Measurements from ENCODE around the gene PLA2G1B.

The PLA2G1B gene

GRCh38 chr12:120327593-120327992 lies at the start of gene PLA2G1B:
Gene PLA2G1B, minus strand, starts transcription at chr12:120327779. Its CDS starts 26 bp downstream, at chr12:120327753.
- DNase-seq (ENCODE audit: low read depth): no peak

DNA sequence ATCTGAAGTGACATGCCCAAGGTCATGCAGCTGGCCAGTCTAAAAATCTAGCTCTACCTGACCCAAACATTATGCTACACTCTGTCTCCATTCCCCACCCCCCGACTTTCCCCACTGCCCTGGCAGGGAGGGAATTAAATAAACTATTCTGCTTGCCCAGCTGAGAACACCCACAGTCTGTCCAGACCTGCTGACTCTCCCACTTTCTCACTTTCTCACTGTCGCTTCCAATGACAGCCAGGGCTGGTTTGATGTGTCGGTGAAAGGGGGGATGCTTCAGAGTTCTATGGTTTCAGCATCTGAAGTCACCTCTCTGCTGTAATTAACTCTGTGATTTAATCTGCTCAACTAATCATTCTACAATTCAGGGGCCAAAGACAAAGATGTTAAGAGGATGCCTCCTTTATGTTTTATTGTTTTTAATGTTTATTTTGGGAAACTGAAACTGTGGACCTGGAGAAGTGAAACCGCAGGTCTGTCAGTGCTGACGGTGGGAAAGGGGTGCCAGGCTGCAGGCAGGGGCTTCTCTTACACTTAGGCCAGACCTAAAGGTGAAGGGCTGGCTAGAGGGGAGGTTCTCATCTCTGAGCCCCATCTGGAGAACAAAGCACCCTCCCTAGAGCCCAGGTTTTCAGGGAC lies 49.5 kb upstream of the PLA2G1B start:
- no peak for DNase-seq (ENCODE audit: low read depth)

- no peak for DNase-seq (ENCODE audit: low read depth)
Measured at GRCh38 chr12:120376416-120376815, 48.8 kb upstream of the PLA2G1B start.

DNA sequence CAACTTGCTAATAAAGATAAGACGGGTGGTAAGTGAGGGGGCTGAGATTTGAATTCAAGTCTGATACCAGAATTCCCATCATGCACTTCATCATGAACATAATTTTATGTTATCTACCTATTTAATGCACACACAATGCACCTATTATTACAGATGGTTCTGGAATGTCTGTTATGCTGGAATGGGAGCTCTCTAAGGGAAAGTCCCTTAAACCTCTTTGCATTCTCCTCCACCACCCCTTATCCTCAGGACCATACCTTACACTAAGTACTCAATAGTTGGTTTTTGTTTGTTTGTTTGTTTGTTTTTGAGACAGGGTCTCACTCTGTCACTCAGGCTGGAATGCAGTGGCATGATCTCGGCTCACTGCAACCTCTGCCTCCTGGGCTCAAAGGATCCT lies 48.4 kb upstream of the PLA2G1B start:
- DNase-seq (ENCODE audit: low read depth): no peak

- DNase-seq (ENCODE audit: low read depth): no peak
Measured at GRCh38 chr12:120373683-120374082, 46.1 kb upstream of the PLA2G1B start.

- DNase-seq (ENCODE audit: low read depth): no peak
Measured at GRCh38 chr12:120370343-120371243, 43.0 kb upstream of the PLA2G1B start.

- DNase-seq (ENCODE audit: low read depth): no peak
Measured at GRCh38 chr12:120369603-120370342, 42.2 kb upstream of the PLA2G1B start.

GRCh38 chr12:120368789-120369602 lies 41.4 kb upstream of the PLA2G1B start, which contains the start of gene MSI1:
Gene MSI1, minus strand, starts transcription at chr12:120369164. Its CDS starts 73 bp downstream, at chr12:120369091.
- no peak for DNase-seq (ENCODE audit: low read depth)

DNA sequence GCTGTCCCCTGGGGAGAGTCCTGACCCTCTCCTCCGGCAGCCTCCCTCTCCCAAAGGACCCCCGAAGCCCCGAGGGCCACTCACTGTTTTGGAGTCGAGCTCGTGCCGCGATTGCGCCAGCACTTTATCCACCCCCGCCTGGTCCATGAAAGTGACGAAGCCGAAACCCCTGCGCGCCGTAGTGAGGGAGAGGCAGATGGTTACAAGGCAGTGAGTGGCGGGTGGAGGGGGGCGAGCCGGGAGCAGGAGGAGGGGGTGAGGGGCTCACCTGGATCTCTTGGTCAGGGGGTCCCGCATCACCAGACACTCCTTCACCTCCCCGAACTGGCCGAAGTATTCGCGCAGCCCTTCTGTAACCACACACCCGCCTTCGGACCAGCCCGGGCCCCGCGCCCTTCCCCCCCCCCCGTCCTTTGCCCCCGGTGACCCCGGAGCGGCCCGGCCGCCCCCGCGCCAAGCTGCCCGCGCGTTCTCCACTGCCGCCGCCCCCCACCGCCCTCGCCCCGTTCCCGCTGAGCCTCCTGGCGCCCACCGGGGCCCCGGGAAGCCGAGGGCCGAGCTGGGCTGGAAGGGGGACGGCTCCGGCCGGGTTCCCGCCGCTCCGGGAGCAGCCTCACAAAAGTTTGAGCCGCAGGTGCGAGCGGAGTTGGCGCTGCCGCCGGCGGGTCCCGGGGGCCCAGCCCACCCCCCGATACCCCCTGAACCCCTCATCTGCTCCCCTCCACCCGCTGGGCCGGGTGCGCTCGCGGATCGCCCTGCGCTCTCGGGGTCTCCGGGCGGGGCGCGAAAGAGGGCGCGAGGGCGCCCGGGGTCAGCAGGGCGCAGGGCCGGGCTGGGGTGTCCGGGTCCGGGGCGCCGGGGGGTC lies 40.6 kb upstream of the PLA2G1B start:
- DNase-seq (ENCODE audit: low read depth): no peak

DNA sequence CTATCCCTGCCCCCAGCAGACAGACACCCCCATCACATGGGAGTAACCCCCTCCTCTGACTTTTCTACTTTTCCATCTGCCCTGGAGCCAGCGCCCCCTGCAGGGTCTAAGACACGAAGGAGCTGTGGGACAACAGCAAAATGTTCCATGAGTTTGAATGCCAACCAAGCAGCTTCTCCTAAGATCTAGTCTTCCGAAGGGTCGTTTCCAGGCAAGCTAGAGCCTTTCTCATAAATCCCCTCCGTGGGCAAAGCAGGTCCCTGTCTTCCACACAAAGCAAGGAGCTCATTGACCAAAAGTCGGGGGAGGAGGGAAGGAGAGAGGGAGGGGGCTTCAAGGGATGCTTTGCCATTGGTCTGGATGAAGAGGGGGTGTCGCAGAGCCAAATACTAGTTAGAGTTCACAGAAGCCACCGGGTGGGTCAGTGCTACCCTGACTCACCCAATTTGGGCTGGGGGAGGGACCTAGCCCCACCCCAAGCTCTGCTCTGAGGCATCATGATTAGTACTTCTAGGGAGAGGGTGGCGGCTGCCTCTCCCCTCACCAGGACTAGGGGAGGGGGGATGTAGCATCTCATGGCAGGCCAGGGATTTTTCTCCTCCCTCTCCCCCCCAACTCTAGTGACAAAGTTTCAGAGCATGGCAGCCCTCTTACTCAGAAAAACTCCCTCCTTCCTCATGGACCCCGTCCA lies 39.8 kb upstream of the PLA2G1B start:
- no peak for DNase-seq (ENCODE audit: low read depth)

- no peak for DNase-seq (ENCODE audit: low read depth)
Measured at GRCh38 chr12:120366845-120367232, 39.3 kb upstream of the PLA2G1B start.

DNA sequence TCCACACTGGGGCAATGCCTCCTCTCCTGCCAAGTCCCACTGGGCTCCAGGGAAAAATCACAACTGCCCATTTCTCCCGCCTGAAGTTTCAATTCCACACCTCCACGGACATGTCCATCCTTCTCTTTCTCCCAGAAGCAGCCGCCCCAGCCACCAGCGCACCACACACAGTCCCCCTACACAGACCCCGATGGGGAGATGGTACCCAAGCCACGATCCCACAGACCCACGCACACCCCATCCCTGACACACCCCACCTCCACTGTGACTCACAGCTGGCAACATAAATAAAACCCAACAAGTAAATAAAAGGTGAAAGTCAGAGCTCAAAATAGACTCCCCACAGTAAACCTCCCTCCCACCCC lies 38.7 kb upstream of the PLA2G1B start:
- DNase-seq (ENCODE audit: low read depth): no peak

GRCh38 chr12:120365675-120366340 lies 38.2 kb upstream of the PLA2G1B start:
- no peak for DNase-seq (ENCODE audit: low read depth)

DNA sequence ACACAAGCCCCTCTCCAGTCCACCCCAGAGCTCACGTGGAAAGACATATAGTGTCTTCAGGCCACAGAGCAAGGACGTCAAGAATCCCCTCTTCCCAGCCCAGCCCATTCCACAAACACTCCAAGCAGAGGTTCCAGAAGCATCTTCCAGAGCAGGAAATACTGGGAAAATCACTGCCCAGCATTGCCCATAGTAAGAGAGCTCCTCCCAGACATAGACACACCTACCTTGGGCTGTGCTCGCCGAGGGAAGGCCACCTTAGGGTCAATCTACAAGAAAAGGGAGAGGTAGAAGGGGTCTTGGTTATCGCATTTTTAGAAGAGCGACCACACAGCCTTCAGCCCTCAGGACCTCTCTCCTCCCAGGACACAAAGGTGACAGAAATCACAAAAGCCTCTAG lies 36.9 kb upstream of the PLA2G1B start:
- no peak for DNase-seq (ENCODE audit: low read depth)

- DNase-seq (ENCODE audit: low read depth): no peak
Measured at GRCh38 chr12:120363274-120363855, 35.8 kb upstream of the PLA2G1B start.

DNA sequence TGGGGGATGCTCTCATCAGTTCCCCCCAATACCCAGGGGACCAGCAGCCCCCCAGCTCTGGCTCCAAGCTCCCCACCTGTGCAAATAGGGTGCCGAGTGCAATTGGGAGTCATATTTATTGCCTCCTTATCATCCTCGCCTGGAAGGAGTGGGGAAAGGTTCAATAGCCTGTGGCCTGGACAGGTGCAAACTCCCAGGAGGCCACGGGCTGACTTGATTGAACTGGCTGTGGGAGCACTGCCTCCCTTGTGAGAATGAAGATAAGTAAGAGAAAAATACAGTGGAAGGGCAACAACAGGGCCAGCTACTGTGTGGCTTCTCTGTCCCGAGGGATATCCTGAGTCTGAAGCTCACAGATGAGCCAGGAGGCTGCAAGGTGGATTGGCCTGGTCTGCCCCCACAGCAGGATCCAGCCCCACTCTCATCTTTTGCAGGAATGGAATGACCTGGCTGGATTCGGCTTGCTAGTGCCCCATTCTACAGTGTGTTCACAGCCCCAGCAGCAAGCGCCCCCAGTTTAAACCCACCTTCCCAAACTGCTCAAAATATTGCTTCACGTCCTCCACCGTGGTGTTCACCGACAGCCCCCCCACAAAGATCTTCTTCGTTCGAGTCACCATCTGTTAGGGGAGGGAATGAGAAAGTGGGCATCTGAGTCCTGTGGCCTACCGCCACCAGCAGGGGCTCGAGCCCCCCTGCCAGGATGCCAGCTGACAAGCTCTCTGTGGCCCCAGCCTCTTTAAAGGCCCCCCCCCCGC lies 35.1 kb upstream of the PLA2G1B start:
- no peak for DNase-seq (ENCODE audit: low read depth)

GRCh38 chr12:120361506-120362208 lies 34.1 kb upstream of the PLA2G1B start:
- DNase-seq (ENCODE audit: low read depth): no peak

- DNase-seq (ENCODE audit: low read depth): no peak
Measured at GRCh38 chr12:120359128-120359527, 31.5 kb upstream of the PLA2G1B start.
